HEK293T (cell line): Measurements from ENCODE around the gene LSAMP.

Experiments used
- BHLHE40 ChIP-seq: fragments of 450-650 bp; IDR thresholded peaks from 2 replicates; pipeline ENCODE4 v1.6.1; 2016; ENCODE audit warnings: mild to moderate bottlenecking, moderate library complexity, borderline replicate concordance
- FOXM1 ChIP-seq: fragments of 450-650 bp; IDR thresholded peaks from 2 replicates; pipeline ENCODE4 v1.6.1; 2017; ENCODE audit warnings: mild to moderate bottlenecking, borderline replicate concordance
- HDGF ChIP-seq: fragments of 450-650 bp; IDR thresholded peaks from 2 replicates; pipeline ENCODE4 v1.6.1; 2017; ENCODE audit warnings: antibody characterized with exemption, borderline replicate concordance
- L3MBTL2 ChIP-seq: fragments of 450-650 bp; conservative IDR thresholded peaks from 2 replicates; pipeline ENCODE4 v1.6.1; 2016; ENCODE audit warnings: mild to moderate bottlenecking
- SP1 ChIP-seq: fragments of 450-650 bp; IDR thresholded peaks from 2 replicates; pipeline ENCODE4 v1.6.1; 2017
- SUZ12 ChIP-seq: fragments of 450-650 bp; IDR thresholded peaks from 2 replicates; pipeline ENCODE4 v1.6.1; 2016; ENCODE audit warnings: mild to moderate bottlenecking
- TARDBP ChIP-seq: fragments of 450-650 bp; IDR thresholded peaks from 2 replicates; pipeline ENCODE4 v1.6.1; 2016
- ZNF384 ChIP-seq: fragments of 450-650 bp; IDR thresholded peaks from 2 replicates; pipeline ENCODE4 v1.6.1; 2016
- TF ChIP-seq, protein P1 (sequence below): fragments of 450-650 bp; IDR thresholded peaks from 2 replicates; pipeline ENCODE4 v1.6.1; 2016

DNA sequence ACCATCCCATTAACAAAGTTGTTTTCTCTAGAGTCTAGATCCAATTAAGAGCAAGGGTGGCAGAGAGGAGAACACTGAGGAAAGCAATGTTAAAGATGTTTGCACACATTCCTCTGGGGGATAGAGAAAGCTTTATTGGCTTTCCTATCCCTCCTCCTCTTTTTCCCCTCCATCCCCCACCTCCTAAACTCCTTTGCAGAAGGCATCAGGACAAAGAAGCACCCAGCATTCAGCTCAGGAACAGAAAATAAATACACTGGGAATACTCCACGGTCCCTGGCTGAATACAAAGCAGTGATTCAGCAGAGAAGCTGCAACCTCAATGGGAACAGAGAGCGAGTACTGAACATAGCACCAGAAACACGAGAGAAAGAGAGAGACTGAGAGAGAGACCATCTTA is 21.9 kb downstream of the LSAMP start:
- no peak for TF ChIP-seq TARDBP
- TF ChIP-seq FOXM1, result no peak
- no peak for TF ChIP-seq ZNF384
- TF ChIP-seq SUZ12, result no peak
- no peak for TF ChIP-seq HDGF
- TF ChIP-seq BHLHE40, result no peak
- TF ChIP-seq, protein P1, sequence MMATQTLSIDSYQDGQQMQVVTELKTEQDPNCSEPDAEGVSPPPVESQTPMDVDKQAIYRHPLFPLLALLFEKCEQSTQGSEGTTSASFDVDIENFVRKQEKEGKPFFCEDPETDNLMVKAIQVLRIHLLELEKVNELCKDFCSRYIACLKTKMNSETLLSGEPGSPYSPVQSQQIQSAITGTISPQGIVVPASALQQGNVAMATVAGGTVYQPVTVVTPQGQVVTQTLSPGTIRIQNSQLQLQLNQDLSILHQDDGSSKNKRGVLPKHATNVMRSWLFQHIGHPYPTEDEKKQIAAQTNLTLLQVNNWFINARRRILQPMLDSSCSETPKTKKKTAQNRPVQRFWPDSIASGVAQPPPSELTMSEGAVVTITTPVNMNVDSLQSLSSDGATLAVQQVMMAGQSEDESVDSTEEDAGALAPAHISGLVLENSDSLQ, result no peak
- no peak for TF ChIP-seq SP1
- no peak for TF ChIP-seq L3MBTL2
